GM12865 (cell line): Measurements from ENCODE around the gene IRF2.

ENCODE experiments used
- DNase-seq: peaks from one replicate; pipeline ENCODE4 v3.0.0; 2010; ENCODE audit warnings: low read depth
- H3K4me3 ChIP-seq: 2 replicates; pipeline ENCODE4 v1.5.1; 2011; ENCODE audit warnings: mild to moderate bottlenecking, low read depth, low read length, control low read depth
- CTCF ChIP-seq: IDR thresholded peaks from 2 replicates; pipeline ENCODE4 v1.5.1; 2011; ENCODE audit warnings: low read length, control low read depth, low read depth, inconsistent platforms; ENCODE audit not compliant: insufficient read depth; ENCODE audit errors: missing control alignments

The IRF2 gene

GRCh38 chr4:184466634-184467033 lies 7.7 kb downstream of the IRF2 start:
- DNase-seq, result no peak
- TF ChIP-seq CTCF, result no peak
- no peak overlapping the region for H3K4me3 ChIP-seq

DNA sequence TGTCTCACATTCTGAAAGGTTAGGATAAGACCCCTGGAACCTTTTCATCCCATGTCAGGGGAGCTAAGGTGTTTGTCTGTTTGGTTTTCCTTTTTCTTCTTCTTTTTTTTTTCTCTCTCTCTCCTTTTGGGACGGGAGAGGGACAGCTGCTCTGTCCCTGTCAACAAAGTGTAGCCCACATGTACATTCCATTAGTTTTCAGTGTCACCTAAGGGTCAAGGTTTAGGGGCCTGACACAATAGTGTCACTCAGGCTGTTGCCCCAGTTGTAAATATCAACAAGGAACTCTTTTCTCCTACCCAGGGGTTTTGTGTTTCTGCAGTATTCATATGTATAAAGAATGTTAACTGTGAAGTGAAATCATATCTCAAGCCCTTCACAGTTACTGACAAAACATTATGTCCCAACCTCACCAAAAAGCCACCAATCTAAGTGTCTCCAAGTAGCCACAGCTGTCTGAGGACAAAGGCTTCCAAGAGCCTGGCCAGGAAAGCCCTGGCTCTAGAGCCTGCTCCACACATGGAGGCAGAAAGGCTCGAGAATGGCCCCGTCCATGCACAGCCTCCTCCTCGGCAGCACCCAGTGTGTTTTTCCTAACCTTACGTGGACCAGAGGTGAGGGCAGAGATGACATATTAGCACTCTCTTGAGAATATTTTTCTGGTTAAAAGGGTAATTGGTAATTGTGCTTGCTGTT lies 9.4 kb downstream of the IRF2 start:
- TF ChIP-seq CTCF, result no peak
- no peak for DNase-seq
- no peak overlapping the region for H3K4me3 ChIP-seq

DNA sequence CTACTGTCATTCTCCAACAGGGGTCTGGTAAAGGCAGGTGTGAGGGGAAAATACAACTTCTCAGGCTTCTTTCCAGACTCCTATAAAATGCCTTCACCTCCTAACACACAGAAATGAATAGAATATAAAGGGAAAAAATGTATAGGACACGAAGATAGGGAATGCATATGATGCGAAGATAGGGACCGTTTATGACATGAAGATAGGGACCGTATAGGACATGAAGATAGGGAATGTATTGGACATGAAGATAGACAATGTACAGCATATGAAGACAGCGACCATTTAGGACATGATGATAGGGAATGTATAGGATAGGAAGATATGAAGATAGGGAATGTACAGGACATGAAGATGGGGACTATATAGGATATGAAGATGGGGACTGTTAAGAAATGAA lies 10.5 kb downstream of the IRF2 start:
- H3K4me3 ChIP-seq, result no peak overlapping the region
- no peak for TF ChIP-seq CTCF
- DNase-seq, result no peak

- no peak overlapping the region for H3K4me3 ChIP-seq
- DNase-seq, result no peak
- no peak for TF ChIP-seq CTCF
These were observed 11.2 kb downstream of the IRF2 start for GRCh38 chr4:184463158-184463557.

DNA sequence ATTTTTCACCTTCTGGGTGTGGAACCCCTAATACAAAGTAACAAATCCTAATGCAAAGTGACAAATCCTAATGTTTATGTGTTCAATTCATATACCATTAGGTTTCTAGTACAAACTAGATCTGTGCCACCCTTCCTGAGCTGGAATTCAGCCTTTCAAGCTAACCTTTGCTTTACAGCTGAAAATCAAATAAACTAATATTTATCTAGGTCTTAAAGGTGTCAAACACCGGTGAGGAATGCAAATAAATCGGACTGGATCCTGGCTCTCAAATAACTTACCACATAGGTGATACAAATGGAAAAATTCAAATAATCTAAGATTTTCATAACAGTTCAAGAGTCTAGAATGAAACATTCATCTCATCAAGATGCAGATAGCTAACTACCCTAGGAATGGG lies 11.6 kb downstream of the IRF2 start:
- DNase-seq, result no peak
- no peak for TF ChIP-seq CTCF
- no peak overlapping the region for H3K4me3 ChIP-seq

- TF ChIP-seq CTCF, result no peak
- DNase-seq, result no peak
- H3K4me3 ChIP-seq, result no peak overlapping the region
These were observed 12.5 kb downstream of the IRF2 start for GRCh38 chr4:184461711-184462441.
